K562 (cell line): ENCODE data around the gene ZMYND15. TPM values are rescaled to one million over a fixed set of nuclear protein-coding genes. Genes with fewer than 3 reads are reported as not detected.

ENCODE experiments used
- BCOR ChIP-seq: fragments of 450-650 bp; IDR thresholded peaks from 2 replicates; pipeline ENCODE4 v1.6.1; 2016
- CREM ChIP-seq: IDR thresholded peaks from 2 replicates; pipeline ENCODE4 v1.6.1; 2014; ENCODE audit warnings: antibody characterized with exemption, low read depth
- ETV6 ChIP-seq, 3 experiments: fragments of 150-350 bp in 1 of 3; sonication (generic) in 1 of 3; formaldehyde crosslinking in 1 of 3; IDR thresholded peaks; 2 replicates each; pipeline versions ENCODE4 v1.6.1 to v1.8.0; 2014 to 2022; ENCODE audit warnings: borderline replicate concordance in 2 of 3, low read depth in 2 of 3, antibody characterized with exemption in 1 of 3, low read length in 1 of 3, mild to moderate bottlenecking in 1 of 3, missing genetic modification reagents in 1 of 3
- FOXM1 ChIP-seq, 2 experiments: fragments of 450-650 bp in 1 of 2; sonication (generic) in 1 of 2; formaldehyde crosslinking in 1 of 2; IDR thresholded peaks; 2 replicates each; pipeline versions ENCODE4 v1.6.1 to v1.9.0; 2017 to 2022; ENCODE audit warnings: low read depth in 2 of 2, mild to moderate bottlenecking in 2 of 2, missing genetic modification reagents in 1 of 2, moderate library complexity in 1 of 2
- KAT7 ChIP-seq: sonication (generic); formaldehyde crosslinking; IDR thresholded peaks from 2 replicates; pipeline ENCODE4 v1.8.0; 2022; ENCODE audit warnings: missing genetic modification reagents, mild to moderate bottlenecking, borderline replicate concordance
- MAX ChIP-seq: sonication (generic); formaldehyde crosslinking; IDR thresholded peaks from 2 replicates; pipeline ENCODE4 v1.9.0; 2022; ENCODE audit warnings: mild to moderate bottlenecking, missing genetic modification reagents
- MYC ChIP-seq, 2 experiments: fragments of 250-450 bp in 1 of 2; sonication (Bioruptor Pico) in 1 of 2; IDR thresholded peaks; 2 replicates each; pipeline versions ENCODE4 v1.5.1 to v1.6.1; 2012 to 2021; ENCODE audit warnings: low read depth in 2 of 2, borderline replicate concordance in 1 of 2, improper control_type of control experiment in 1 of 2, low read length in 1 of 2, mild to moderate bottlenecking in 1 of 2, moderate library complexity in 1 of 2
- MYNN ChIP-seq, 2 experiments: sonication (generic); formaldehyde crosslinking in 1 of 2; IDR thresholded peaks; 2 replicates each; pipeline versions ENCODE4 v1.5.0 to v1.6.1; 2016 to 2020; ENCODE audit warnings: antibody characterized with exemption in 1 of 2, missing genetic modification reagents in 1 of 2
- SAFB ChIP-seq: fragments of 200-400 bp; formaldehyde crosslinking; IDR thresholded peaks from 2 replicates; pipeline ENCODE4 v1.6.1; 2017; ENCODE audit warnings: low read depth, low read length, borderline replicate concordance
- SAP30 ChIP-seq: fragments of 200-600 bp; sonication (generic); IDR thresholded peaks from 2 replicates; pipeline ENCODE4 v1.6.1; 2012; ENCODE audit warnings: borderline replicate concordance, low read depth, mild to moderate bottlenecking, moderate library complexity, low read length, control low read depth, inconsistent platforms; ENCODE audit not compliant: insufficient read depth, poor library complexity, severe bottlenecking
- SMARCA4 ChIP-seq: fragments of 450-650 bp; IDR thresholded peaks from 2 replicates; pipeline ENCODE4 v1.6.1; 2016
- TCF7L2 ChIP-seq: fragments of 150-350 bp; IDR thresholded peaks from 2 replicates; pipeline ENCODE4 v1.6.1; 2016; ENCODE audit warnings: low read depth, mild to moderate bottlenecking, low read length, moderate library complexity
- ZNF121 ChIP-seq: sonication (generic); formaldehyde crosslinking; conservative IDR thresholded peaks from 2 replicates; pipeline ENCODE4 v1.8.0; 2022; ENCODE audit warnings: missing genetic modification reagents
- ZNF589 ChIP-seq: fragments of 200-800 bp; sonication (Bioruptor generic); IDR thresholded peaks from 2 replicates; pipeline ENCODE4 v1.6.1; 2016; ENCODE audit warnings: low read depth, missing genetic modification characterization, missing compliant biosample characterization
- polyA plus RNA-seq, 8 experiments: library from polyadenylated mRNA; depleted of rRNA in 4 of 8; stranded (reverse) in 5 of 8; unstranded in 3 of 8; fragments of >200 nt; fragmentation: Nextera tagmentation in 2 of 8; fragmentation: Illumina TruSeq in 1 of 8; extraction: Ambion mirVana in 2 of 8; extraction: Trizol in 1 of 8; gene quantifications; 2 replicates each; pipeline versions ENCODE4 v1.2.1 to v1.2.3, GENCODE V29; 2011 to 2014; ENCODE audit warnings: inconsistent platforms in 1 of 8, missing spikeins in 1 of 8
- total RNA-seq, 7 experiments: library from RNA; depleted of rRNA in 6 of 7; stranded (reverse); fragments of >200 nt in 6 of 7; fragmentation: Illumina TruSeq in 2 of 7; extraction: Trizol in 2 of 7; gene quantifications; 2 replicates each; pipeline versions ENCODE4 v1.2.1 to v1.2.3, GENCODE V29; 2011 to 2021; ENCODE audit warnings: low replicate concordance in 1 of 7
- TF ChIP-seq, protein P1 (sequence below): fragments of 250-450 bp; sonication (Bioruptor Pico); IDR thresholded peaks from 2 replicates; pipeline ENCODE4 v1.4.0; 2020; ENCODE audit warnings: borderline replicate concordance
- TF ChIP-seq, protein P2 (sequence below), 2 experiments: fragments of 450-650 bp in 1 of 2; sonication (generic) in 1 of 2; formaldehyde crosslinking; conservative IDR thresholded peaks; 2 replicates each; pipeline versions ENCODE4 v1.4.0 to v1.8.1; 2020 to 2022; ENCODE audit warnings: mild to moderate bottlenecking in 1 of 2, missing genetic modification reagents in 1 of 2
- TF ChIP-seq, protein P3 (sequence below): IDR thresholded peaks from 3 replicates; pipeline ENCODE4 v1.6.1; 2011; ENCODE audit warnings: borderline replicate concordance, mild to moderate bottlenecking; ENCODE audit not compliant: insufficient read length, insufficient read depth
- TF ChIP-seq, protein P4 (sequence below), 3 experiments: IDR thresholded peaks in 2 of 3; conservative IDR thresholded peaks in 1 of 3; 2 replicates each; pipeline ENCODE4 v1.5.1; 2011 to 2012; ENCODE audit warnings: low read length in 3 of 3, mild to moderate bottlenecking in 3 of 3, control low read depth in 2 of 3, improper control_type of control experiment in 1 of 3, inconsistent platforms in 1 of 3, low read depth in 1 of 3, mixed read lengths in 1 of 3, moderate library complexity in 1 of 3; ENCODE audit not compliant: insufficient read depth in 2 of 3

ZMYND15 gene
- total and polyA plus RNA-seq, 9 of the 15 experiments (the other 6 are each of a cell fraction or from before 2014, with no cell fraction given), result 0.09 TPM; not detected in 8

DNA sequence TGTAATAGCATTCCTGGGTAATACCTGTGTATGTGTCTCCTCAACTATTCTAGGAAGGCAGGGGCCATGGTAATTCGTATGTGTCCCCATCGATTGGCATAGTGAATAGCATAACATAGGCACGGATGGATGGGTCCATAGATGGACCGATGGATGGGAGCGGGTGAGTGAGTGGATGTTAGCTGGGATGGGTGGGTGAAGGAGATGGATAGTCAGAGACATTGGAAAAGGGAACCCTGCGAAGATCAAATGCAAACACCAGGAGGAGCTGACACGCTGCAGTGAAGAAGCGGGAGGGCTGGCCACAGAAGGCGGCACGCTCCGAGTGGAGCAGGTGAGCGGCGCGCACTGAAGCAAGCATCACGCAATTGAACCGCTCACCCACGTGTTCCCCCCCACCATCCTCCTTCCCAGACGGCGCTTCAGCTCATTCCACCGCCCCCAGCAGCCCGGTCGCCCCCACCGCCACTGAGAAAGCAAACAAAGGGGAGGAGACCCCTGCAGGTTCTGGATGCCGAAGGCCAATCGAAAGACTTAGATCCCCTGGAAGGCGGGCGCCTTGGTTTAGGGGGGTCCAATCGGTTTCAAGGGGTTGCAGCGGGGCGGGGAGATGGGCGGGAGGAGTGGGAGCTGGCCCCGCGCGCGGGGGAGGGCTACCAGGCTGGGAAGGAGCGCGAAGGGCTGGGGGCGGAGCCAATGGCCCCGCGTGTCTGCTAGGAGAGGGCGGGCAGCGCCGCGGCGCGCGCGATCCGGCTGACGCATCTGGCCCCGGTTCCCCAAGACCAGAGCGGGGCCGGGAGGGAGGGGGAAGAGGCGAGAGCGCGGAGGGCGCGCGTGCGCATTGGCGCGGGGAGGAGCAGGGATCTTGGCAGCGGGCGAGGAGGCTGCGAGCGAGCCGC is 29.6 kb upstream of the ZMYND15 start, which contains the start of gene ARRB2 (continued):
- TF ChIP-seq, protein P1, sequence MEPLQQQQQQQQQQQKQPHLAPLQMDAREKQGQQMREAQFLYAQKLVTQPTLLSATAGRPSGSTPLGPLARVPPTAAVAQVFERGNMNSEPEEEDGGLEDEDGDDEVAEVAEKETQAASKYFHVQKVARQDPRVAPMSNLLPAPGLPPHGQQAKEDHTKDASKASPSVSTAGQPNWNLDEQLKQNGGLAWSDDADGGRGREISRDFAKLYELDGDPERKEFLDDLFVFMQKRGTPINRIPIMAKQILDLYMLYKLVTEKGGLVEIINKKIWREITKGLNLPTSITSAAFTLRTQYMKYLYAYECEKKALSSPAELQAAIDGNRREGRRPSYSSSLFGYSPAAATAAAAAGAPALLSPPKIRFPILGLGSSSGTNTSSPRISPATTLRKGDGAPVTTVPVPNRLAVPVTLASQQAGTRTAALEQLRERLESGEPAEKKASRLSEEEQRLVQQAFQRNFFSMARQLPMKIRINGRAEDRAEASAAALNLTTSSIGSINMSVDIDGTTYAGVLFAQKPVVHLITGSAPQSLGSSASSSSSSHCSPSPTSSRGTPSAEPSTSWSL (CRISPR knock-in tag), result no peak
- TF ChIP-seq, protein P2, sequence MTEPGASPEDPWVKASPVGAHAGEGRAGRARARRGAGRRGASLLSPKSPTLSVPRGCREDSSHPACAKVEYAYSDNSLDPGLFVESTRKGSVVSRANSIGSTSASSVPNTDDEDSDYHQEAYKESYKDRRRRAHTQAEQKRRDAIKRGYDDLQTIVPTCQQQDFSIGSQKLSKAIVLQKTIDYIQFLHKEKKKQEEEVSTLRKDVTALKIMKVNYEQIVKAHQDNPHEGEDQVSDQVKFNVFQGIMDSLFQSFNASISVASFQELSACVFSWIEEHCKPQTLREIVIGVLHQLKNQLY (CRISPR knock-in tag; conservative IDR thresholded peaks at IDR 0.05), result no peak
- TF ChIP-seq SMARCA4 (no peak), SAFB (peak; percentile 61; the same call in 1 of the 2 replicates), MYC (IDR thresholded peaks at IDR 0.05; ENCODE audit: low read depth, low read length) (peak; percentile 75), MYC (CRISPR knock-in tag; IDR thresholded peaks at IDR 0.05; ENCODE audit: borderline replicate concordance, low read depth) (no peak), KAT7 (no peak), MYNN (IDR thresholded peaks at IDR 0.05) (no peak), MYNN (CRISPR knock-in tag; IDR thresholded peaks at IDR 0.05) (no peak), ZNF121 (CRISPR knock-in tag) (no peak), ZNF589 (CRISPR knock-in tag) (no peak), BCOR (0 out of 2 replicates have a peak, but pooled peaks have one; percentile 36), ETV6 (IDR thresholded peaks at IDR 0.05; ENCODE audit: borderline replicate concordance in 1 of 2, low read depth in 2 of 2, low read length in 1 of 2) (no peak), ETV6 (CRISPR knock-in tag; IDR thresholded peaks at IDR 0.05; ENCODE audit: borderline replicate concordance) (0 out of 2 replicates have a peak, but pooled peaks have one; percentile 37), TCF7L2 (no peak), MAX (CRISPR knock-in tag) (peak; percentile 95), FOXM1 (IDR thresholded peaks at IDR 0.05; ENCODE audit: low read depth) (no peak), FOXM1 (CRISPR knock-in tag; IDR thresholded peaks at IDR 0.05; ENCODE audit: low read depth) (peak; percentile 16; the same call in 1 of the 2 replicates), CREM (peak; percentile 41; the same call in 1 of the 2 replicates), SAP30 (no peak)
- TF ChIP-seq, protein P3, sequence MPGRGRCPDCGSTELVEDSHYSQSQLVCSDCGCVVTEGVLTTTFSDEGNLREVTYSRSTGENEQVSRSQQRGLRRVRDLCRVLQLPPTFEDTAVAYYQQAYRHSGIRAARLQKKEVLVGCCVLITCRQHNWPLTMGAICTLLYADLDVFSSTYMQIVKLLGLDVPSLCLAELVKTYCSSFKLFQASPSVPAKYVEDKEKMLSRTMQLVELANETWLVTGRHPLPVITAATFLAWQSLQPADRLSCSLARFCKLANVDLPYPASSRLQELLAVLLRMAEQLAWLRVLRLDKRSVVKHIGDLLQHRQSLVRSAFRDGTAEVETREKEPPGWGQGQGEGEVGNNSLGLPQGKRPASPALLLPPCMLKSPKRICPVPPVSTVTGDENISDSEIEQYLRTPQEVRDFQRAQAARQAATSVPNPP, result no peak
- TF ChIP-seq, protein P4, sequence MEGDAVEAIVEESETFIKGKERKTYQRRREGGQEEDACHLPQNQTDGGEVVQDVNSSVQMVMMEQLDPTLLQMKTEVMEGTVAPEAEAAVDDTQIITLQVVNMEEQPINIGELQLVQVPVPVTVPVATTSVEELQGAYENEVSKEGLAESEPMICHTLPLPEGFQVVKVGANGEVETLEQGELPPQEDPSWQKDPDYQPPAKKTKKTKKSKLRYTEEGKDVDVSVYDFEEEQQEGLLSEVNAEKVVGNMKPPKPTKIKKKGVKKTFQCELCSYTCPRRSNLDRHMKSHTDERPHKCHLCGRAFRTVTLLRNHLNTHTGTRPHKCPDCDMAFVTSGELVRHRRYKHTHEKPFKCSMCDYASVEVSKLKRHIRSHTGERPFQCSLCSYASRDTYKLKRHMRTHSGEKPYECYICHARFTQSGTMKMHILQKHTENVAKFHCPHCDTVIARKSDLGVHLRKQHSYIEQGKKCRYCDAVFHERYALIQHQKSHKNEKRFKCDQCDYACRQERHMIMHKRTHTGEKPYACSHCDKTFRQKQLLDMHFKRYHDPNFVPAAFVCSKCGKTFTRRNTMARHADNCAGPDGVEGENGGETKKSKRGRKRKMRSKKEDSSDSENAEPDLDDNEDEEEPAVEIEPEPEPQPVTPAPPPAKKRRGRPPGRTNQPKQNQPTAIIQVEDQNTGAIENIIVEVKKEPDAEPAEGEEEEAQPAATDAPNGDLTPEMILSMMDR (IDR thresholded peaks at IDR 0.05 in 2 of 3, conservative IDR thresholded peaks at IDR 0.05 in 1 of 3; ENCODE audit: insufficient read depth in 2 of 3, low read depth in 1 of 3, low read length in 3 of 3), result peak; percentile 68 to 84 (median 81)
